ENCODE measurements around the gene PHACTR1. TPM values are rescaled to one million over a fixed set of nuclear protein-coding genes. Genes with fewer than 3 reads are reported as not detected.

Gene PHACTR1
- total RNA-seq, 1 donor from 2014 or later, result 0.49 TPM

GRCh38 chr6:13033145-13033544 lies 316.6 kb downstream of the PHACTR1 start:
- TF ChIP-seq CTCF (IDR thresholded peaks at IDR 0.05) (no peak), POLR2AphosphoS5 (IDR thresholded peaks at IDR 0.05; ENCODE audit: insufficient read depth in 1 of 2, low read depth in 1 of 2) (no peak), POLR2A (IDR thresholded peaks at IDR 0.05) (no peak)
- no peak overlapping the region for H3K4me3 ChIP-seq
- intact Hi-C loops (cut with DNase I), result no loop called here
- H3K9me3 ChIP-seq, result no peaks in the 10 kb centered on the region
- DNase-seq (ENCODE audit: extremely low spot score in 2 of 2), result no peak
- no peaks in the 10 kb centered on the region for H3K27me3 ChIP-seq
- H3K27ac ChIP-seq, result no peak overlapping the region
- no peaks in the 10 kb centered on the region for H3K36me3 ChIP-seq
- no peaks in the 10 kb centered on the region for H3K4me1 ChIP-seq

GRCh38 chr6:13034316-13034715 lies 317.7 kb downstream of the PHACTR1 start:
- H3K36me3 ChIP-seq, result no peaks in the 10 kb centered on the region
- TF ChIP-seq CTCF (IDR thresholded peaks at IDR 0.05) (no peak), POLR2AphosphoS5 (IDR thresholded peaks at IDR 0.05; ENCODE audit: insufficient read depth in 1 of 2, low read depth in 1 of 2) (no peak), POLR2A (IDR thresholded peaks at IDR 0.05) (no peak)
- DNase-seq (ENCODE audit: extremely low spot score in 2 of 2), result no peak
- H3K27me3 ChIP-seq, result no peaks in the 10 kb centered on the region
- no peaks in the 10 kb centered on the region for H3K9me3 ChIP-seq
- no peak overlapping the region for H3K27ac ChIP-seq
- intact Hi-C loops (cut with DNase I), result no loop called here
- no peaks in the 10 kb centered on the region for H3K4me1 ChIP-seq
- H3K4me3 ChIP-seq, result no peak overlapping the region

- no peak for TF ChIP-seq POLR2AphosphoS5 (IDR thresholded peaks at IDR 0.05; ENCODE audit: insufficient read depth in 1 of 2, low read depth in 1 of 2)
- TF ChIP-seq CTCF (IDR thresholded peaks at IDR 0.05), result no peak
- no peak for TF ChIP-seq POLR2A (IDR thresholded peaks at IDR 0.05)
- intact Hi-C loops (cut with DNase I), result no loop called here
- H3K27me3 ChIP-seq, result no peaks in the 10 kb centered on the region
- H3K4me3 ChIP-seq, result no peak overlapping the region
- H3K4me1 ChIP-seq, result no peaks in the 10 kb centered on the region
- no peak for DNase-seq (ENCODE audit: extremely low spot score in 2 of 2)
- no peaks in the 10 kb centered on the region for H3K36me3 ChIP-seq
- H3K9me3 ChIP-seq, result no peaks in the 10 kb centered on the region
- no peak overlapping the region for H3K27ac ChIP-seq
These were observed 319.0 kb downstream of the PHACTR1 start for GRCh38 chr6:13035606-13036005.

- no peaks in the 10 kb centered on the region for H3K9me3 ChIP-seq
- H3K27me3 ChIP-seq, result no peaks in the 10 kb centered on the region
- no peaks in the 10 kb centered on the region for H3K36me3 ChIP-seq
- H3K4me3 ChIP-seq, result no peak overlapping the region
- no peaks in the 10 kb centered on the region for H3K4me1 ChIP-seq
- no peak overlapping the region for H3K27ac ChIP-seq
- no peak for DNase-seq (ENCODE audit: extremely low spot score in 2 of 2)
- intact Hi-C loops (cut with DNase I), result no loop called here
- TF ChIP-seq CTCF (IDR thresholded peaks at IDR 0.05) (no peak), POLR2AphosphoS5 (IDR thresholded peaks at IDR 0.05; ENCODE audit: insufficient read depth in 1 of 2, low read depth in 1 of 2) (peak in 1 of 2 donors; percentile 65)
These were observed 321.7 kb downstream of the PHACTR1 start for GRCh38 chr6:13038315-13038714.

GRCh38 chr6:13038741-13039190 lies 322.2 kb downstream of the PHACTR1 start:
- Histone ChIP-seq H3K27ac (no peak overlapping the region), H3K4me3 (no peak overlapping the region), H3K4me1 (no peaks in the 10 kb centered on the region), H3K9me3 (no peaks in the 10 kb centered on the region), H3K27me3 (no peaks in the 10 kb centered on the region), H3K36me3 (no peaks in the 10 kb centered on the region)
- TF ChIP-seq POLR2A (IDR thresholded peaks at IDR 0.05) (no peak), POLR2AphosphoS5 (IDR thresholded peaks at IDR 0.05; ENCODE audit: insufficient read depth in 1 of 2, low read depth in 1 of 2) (no peak), CTCF (IDR thresholded peaks at IDR 0.05) (no peak)
- intact Hi-C loops (cut with DNase I), result no loop called here
- no peak for DNase-seq (ENCODE audit: extremely low spot score in 2 of 2)
